H9 (cell line): ENCODE measurements around the gene CC2D2B. TPM values are rescaled to one million over a fixed set of nuclear protein-coding genes. Genes with fewer than 3 reads are reported as not detected.
"Not testable (repeated sequence)": the region's sequence is repeated elsewhere in the genome, so short reads cannot be mapped to it uniquely, and the experiment has no call there.

Source experiments
- DNase-seq: peaks from one replicate; pipeline ENCODE4 v3.0.0-alpha.2; 2017
- H2AFZ ChIP-seq: one replicate; pipeline ENCODE4 v1.6.1; 2013; ENCODE audit warnings: mild to moderate bottlenecking, low read length, control low read depth, moderate library complexity
- H2AK5ac ChIP-seq: 2 replicates; pipeline ENCODE4 v1.6.1; 2013; ENCODE audit warnings: low read length, control low read depth, mixed read lengths; ENCODE audit not compliant: insufficient read length
- H2BK120ac ChIP-seq: one replicate; pipeline ENCODE4 v1.6.1; 2013; ENCODE audit warnings: low read depth, mild to moderate bottlenecking, low read length, control low read depth, inconsistent platforms; ENCODE audit not compliant: poor library complexity, severe bottlenecking
- H2BK12ac ChIP-seq: 2 replicates; pipeline ENCODE4 v1.6.1; 2013; ENCODE audit warnings: low read length, control low read depth, mixed read lengths, low read depth; ENCODE audit not compliant: insufficient read length
- H2BK15ac ChIP-seq: 2 replicates; pipeline ENCODE4 v1.6.1; 2013; ENCODE audit warnings: low read depth, low read length, control low read depth
- H2BK20ac ChIP-seq: one replicate; pipeline ENCODE4 v1.6.1; 2013; ENCODE audit warnings: low read depth, mild to moderate bottlenecking, low read length, control low read depth, inconsistent platforms; ENCODE audit not compliant: poor library complexity, severe bottlenecking
- H2BK5ac ChIP-seq: 2 replicates; pipeline ENCODE4 v1.6.1; 2013; ENCODE audit warnings: low read length, control low read depth, mixed read lengths; ENCODE audit not compliant: insufficient read length
- H3K14ac ChIP-seq: 2 replicates; pipeline ENCODE4 v1.6.1; 2013; ENCODE audit warnings: low read length, control low read depth; ENCODE audit not compliant: insufficient read depth
- H3K18ac ChIP-seq: 2 replicates; pipeline ENCODE4 v1.6.1; 2013; ENCODE audit warnings: low read depth, mild to moderate bottlenecking, mixed read lengths, low read length, control low read depth; ENCODE audit not compliant: insufficient read length
- H3K23ac ChIP-seq: 2 replicates; pipeline ENCODE4 v1.6.1; 2013; ENCODE audit warnings: low read length, control low read depth, mixed read lengths, low read depth; ENCODE audit not compliant: insufficient read length
- H3K23me2 ChIP-seq: 2 replicates; pipeline ENCODE4 v1.6.1; 2013; ENCODE audit warnings: low read depth, mild to moderate bottlenecking, mixed read lengths, low read length, control low read depth; ENCODE audit not compliant: insufficient read length, poor library complexity, severe bottlenecking
- H3K27ac ChIP-seq: 2 replicates; pipeline ENCODE4 v1.5.1; 2013; ENCODE audit warnings: low read length, control low read depth, mixed read lengths, low read depth; ENCODE audit not compliant: insufficient read length
- H3K27me3 ChIP-seq: 2 replicates; pipeline ENCODE4 v1.6.1; 2013; ENCODE audit warnings: low read length, control low read depth, inconsistent platforms; ENCODE audit not compliant: insufficient read depth
- H3K4ac ChIP-seq: 2 replicates; pipeline ENCODE4 v1.6.1; 2013; ENCODE audit warnings: low read depth, mild to moderate bottlenecking, control low read depth, inconsistent platforms, low read length, moderate library complexity
- H3K4me1 ChIP-seq: 2 replicates; pipeline ENCODE4 v1.6.1; 2013; ENCODE audit warnings: low read length, control low read depth, inconsistent platforms; ENCODE audit not compliant: insufficient read depth
- H3K4me2 ChIP-seq: 2 replicates; pipeline ENCODE4 v1.6.1; 2013; ENCODE audit warnings: low read length, control low read depth, mixed read lengths; ENCODE audit not compliant: insufficient read length, insufficient read depth
- H3K56ac ChIP-seq: 2 replicates; pipeline ENCODE4 v1.6.1; 2013; ENCODE audit warnings: low read depth, mild to moderate bottlenecking, mixed read lengths, low read length, control low read depth; ENCODE audit not compliant: insufficient read length
- H3K79me1 ChIP-seq: 2 replicates; pipeline ENCODE4 v1.6.1; 2013; ENCODE audit warnings: low read depth, mild to moderate bottlenecking, moderate library complexity, low read length, control low read depth, inconsistent platforms; ENCODE audit not compliant: insufficient read depth, poor library complexity, severe bottlenecking
- H3K79me2 ChIP-seq: 2 replicates; pipeline ENCODE4 v1.6.1; 2013; ENCODE audit warnings: low read length, control low read depth, inconsistent platforms; ENCODE audit not compliant: insufficient read depth
- H3K9ac ChIP-seq: 2 replicates; pipeline ENCODE4 v1.6.1; 2013; ENCODE audit warnings: low read length, control low read depth, mixed read lengths; ENCODE audit not compliant: insufficient read length; ENCODE audit errors: extremely low read depth
- H3K9me3 ChIP-seq: one replicate; pipeline ENCODE4 v1.6.1; 2013; ENCODE audit warnings: low read depth, low read length, inconsistent platforms; ENCODE audit not compliant: control insufficient read depth
- H3T11ph ChIP-seq: one replicate; pipeline ENCODE4 v1.6.1; 2013; ENCODE audit warnings: mild to moderate bottlenecking, low read length, control low read depth, inconsistent platforms
- H4K20me1 ChIP-seq: one replicate; pipeline ENCODE4 v1.6.1; 2013; ENCODE audit not compliant: control insufficient read depth, insufficient read length, insufficient read depth
- H4K5ac ChIP-seq: 2 replicates; pipeline ENCODE4 v1.6.1; 2013; ENCODE audit warnings: low read depth, mild to moderate bottlenecking, mixed read lengths, low read length, control low read depth; ENCODE audit not compliant: insufficient read length
- H4K8ac ChIP-seq: replicated peaks from 2 replicates; pipeline ENCODE4 v1.6.1; 2013; ENCODE audit warnings: low read length, control low read depth, mixed read lengths, low read depth; ENCODE audit not compliant: insufficient read length
- H4K91ac ChIP-seq: 2 replicates; pipeline ENCODE4 v1.6.1; 2013; ENCODE audit warnings: low read depth, mild to moderate bottlenecking, moderate library complexity, mixed read lengths, low read length, control low read depth; ENCODE audit not compliant: insufficient read length
- H3K27ac Mint-ChIP-seq, 3 experiments: 2 replicates in 2 of 3; 3 replicates in 1 of 3; pipeline ENCODE4 v1.8.0; 2020 to 2021; ENCODE audit warnings: mixed read lengths in 3 of 3, mild to moderate bottlenecking in 1 of 3, moderate library complexity in 1 of 3
- H3K27me3 Mint-ChIP-seq: 2 replicates; pipeline ENCODE4 v1.8.0; 2021; ENCODE audit warnings: low read depth, mild to moderate bottlenecking, moderate library complexity, mixed read lengths
- H3K36me3 Mint-ChIP-seq, 3 experiments: 2 replicates in 2 of 3; 3 replicates in 1 of 3; pipeline ENCODE4 v1.8.0; 2020 to 2021; ENCODE audit warnings: low read depth in 3 of 3, mixed read lengths in 3 of 3; ENCODE audit not compliant: insufficient read depth in 1 of 3
- H3K4me1 Mint-ChIP-seq, 2 experiments: 2 replicates each; pipeline ENCODE4 v1.8.0; 2020; ENCODE audit warnings: mixed read lengths in 2 of 2
- H3K4me3 Mint-ChIP-seq, 2 experiments: 2 replicates in 1 of 2; 3 replicates in 1 of 2; pipeline ENCODE4 v1.8.0; 2020 to 2021; ENCODE audit warnings: mild to moderate bottlenecking in 2 of 2, mixed read lengths in 2 of 2, moderate library complexity in 1 of 2
- H3K9me3 Mint-ChIP-seq, 2 experiments: 2 replicates in 1 of 2; 3 replicates in 1 of 2; pipeline ENCODE4 v1.8.0; 2020; ENCODE audit warnings: mild to moderate bottlenecking in 2 of 2, mixed read lengths in 2 of 2, moderate library complexity in 1 of 2
- CTCF ChIP-seq: fragments of 200-600 bp; sonication (generic); conservative IDR thresholded peaks from 3 replicates; pipeline ENCODE4 v1.8.0; 2021; ENCODE audit warnings: antibody characterized with exemption, mild to moderate bottlenecking
- WGBS: extraction: QIAGEN DNeasy Blood & Tissue Kit; methylation state at CpG from one replicate; pipeline ENCODE4 v1.1.7; 2013; ENCODE audit warnings: missing lambda C conversion rate, low lambda C conversion rate, mixed read lengths; ENCODE audit not compliant: insufficient read length; ENCODE audit errors: extremely low coverage; 5-methylcytosine and 5-hydroxymethylcytosine counted together
- total RNA-seq: library from RNA; stranded (reverse); gene quantifications from 2 replicates; pipeline ENCODE4 v1.2.1, GENCODE V29; 2021

Gene CC2D2B
- total RNA-seq, 1 experiment from 2014 or later = 0.72 TPM

- no peak overlapping the region for H3K4me2 ChIP-seq
- H2AK5ac ChIP-seq = no peak overlapping the region
- H4K8ac ChIP-seq = no peak overlapping the region
- no peaks in the 10 kb centered on the region for H4K20me1 ChIP-seq
- Mint-ChIP-seq H3K9me3 (peaks cover 0 to 4% of the 10 kb centered on the region in 2 experiments; a peak in 2 of 5 replicates), H3K27me3 (peaks cover 10% of the 10 kb centered on the region), H3K4me1 (peaks cover 26 to 31% of the 10 kb centered on the region in 2 experiments), H3K36me3 (peaks cover 38 to 54% (median 49%) of the 10 kb centered on the region in 3 experiments), H3K4me3 (no peak overlapping the region), H3K27ac (no peak overlapping the region)
- no peak overlapping the region for H3K9ac ChIP-seq
- H3K79me1 ChIP-seq = no peaks in the 10 kb centered on the region
- no peak overlapping the region for H2BK12ac ChIP-seq
- H3K23ac ChIP-seq = no peak overlapping the region
- no peak overlapping the region for H4K5ac ChIP-seq
- H2BK15ac ChIP-seq = no peak overlapping the region
- H2BK20ac ChIP-seq = no peak overlapping the region
- peaks cover 28% of the 10 kb centered on the region; the same call in 1 of the 2 replicates for H3K79me2 ChIP-seq
- no peak overlapping the region for H3K27ac ChIP-seq
- no peak overlapping the region for H2BK120ac ChIP-seq
- no CpG with 5 or more reads among the region's 4 CpGs for WGBS
- H3K18ac ChIP-seq = no peak overlapping the region
- H3K4ac ChIP-seq = no peak overlapping the region
- H3K9me3 ChIP-seq = no peaks in the 10 kb centered on the region
- H3K56ac ChIP-seq = no peak overlapping the region
- no peak overlapping the region for H4K91ac ChIP-seq
- H3K14ac ChIP-seq = no peak overlapping the region
- no peaks in the 10 kb centered on the region for H3K4me1 ChIP-seq
- no peak for DNase-seq
- no peaks in the 10 kb centered on the region; the same call in 1 of the 2 replicates for H3K27me3 ChIP-seq
- TF ChIP-seq CTCF = no peak
- peaks cover 4% of the 10 kb centered on the region for H3K23me2 ChIP-seq
- no peak overlapping the region for H2BK5ac ChIP-seq
- H3T11ph ChIP-seq = no peak overlapping the region
- H2AFZ ChIP-seq = no peak overlapping the region
Measured at GRCh38 chr10:96047004-96047649, 139.4 kb downstream of the CC2D2B start.

GRCh38 chr10:96047925-96048324, 140.2 kb downstream of the CC2D2B start:
- not testable (repeated sequence) for H3K4me1 ChIP-seq, H3K23ac ChIP-seq, H3K27ac Mint-ChIP-seq, H3K27me3 Mint-ChIP-seq, H4K20me1 ChIP-seq, H3K27ac ChIP-seq, H3K4ac ChIP-seq, H4K91ac ChIP-seq, H3K4me3 Mint-ChIP-seq, H2BK15ac ChIP-seq, H3K27me3 ChIP-seq, H3K56ac ChIP-seq, H2AK5ac ChIP-seq, H3T11ph ChIP-seq, H3K14ac ChIP-seq, H4K8ac ChIP-seq, H2BK5ac ChIP-seq, H2BK120ac ChIP-seq, H3K23me2 ChIP-seq, H3K79me1 ChIP-seq, H3K18ac ChIP-seq, H4K5ac ChIP-seq, DNase-seq, H3K9me3 ChIP-seq, H3K4me2 ChIP-seq, H3K9me3 Mint-ChIP-seq, H2BK20ac ChIP-seq, H3K9ac ChIP-seq, H2AFZ ChIP-seq, H2BK12ac ChIP-seq
- peaks cover 32% of the 10 kb centered on the region; the same call in 1 of the 2 replicates for H3K79me2 ChIP-seq
- no CpG with 5 or more reads among the region's 3 CpGs for WGBS
- Mint-ChIP-seq H3K4me1 (peaks cover 29 to 35% of the 10 kb centered on the region in 2 experiments), H3K36me3 (peaks cover 36 to 57% (median 53%) of the 10 kb centered on the region in 3 experiments)
